MM.1S (cell line): ENCODE data around the gene CLEC2L.

Source experiments
- CTCF ChIP-seq: fragments of 300-600 bp; sonication (generic); IDR thresholded peaks from 2 replicates; pipeline ENCODE4 v1.5.1; 2016; ENCODE audit warnings: antibody characterized with exemption, low read length, mixed read lengths
- EZH2 ChIP-seq: fragments of 300-600 bp; sonication (generic); optimal IDR thresholded peaks from 2 replicates; pipeline ENCODE3; 2017; ENCODE audit warnings: low read depth, mild to moderate bottlenecking, antibody characterized with exemption, low read length, mixed read lengths
- EZH2phosphoT487 ChIP-seq: fragments of 300-600 bp; sonication (generic); IDR thresholded peaks from 2 replicates; pipeline ENCODE4 v1.6.1; 2018; ENCODE audit warnings: antibody characterized with exemption, low read length

GRCh38 chr7:139511315-139511714, 12.2 kb upstream of the CLEC2L start:
- no peak for TF ChIP-seq EZH2
- no peak for TF ChIP-seq CTCF
- TF ChIP-seq EZH2phosphoT487: no peak
